Liver (tissue), 9 donors: ENCODE data around the gene ZNF79. TPM values are rescaled to one million over a fixed set of nuclear protein-coding genes. Genes with fewer than 3 reads are reported as not detected.

Source experiments
- DNase-seq: peaks from one replicate; pipeline ENCODE4 v3.0.0-alpha.2; 2017; ENCODE audit warnings: low spot score
- H3K27ac ChIP-seq, 2 donors: one replicate each; pipeline ENCODE4 v1.7.0; 2013; ENCODE audit warnings: inconsistent platforms in 2 of 2, low read length in 2 of 2, control low read depth in 1 of 2, low read depth in 1 of 2, mild to moderate bottlenecking in 1 of 2
- H3K27me3 ChIP-seq, 4 donors: one replicate each; pipeline versions ENCODE4 v1.6.1 to v1.7.0; 2013; ENCODE audit warnings: low read length in 3 of 4, inconsistent platforms in 1 of 4, mild to moderate bottlenecking in 1 of 4, moderate library complexity in 1 of 4; ENCODE audit not compliant: control insufficient read depth in 4 of 4, insufficient read depth in 4 of 4
- H3K36me3 ChIP-seq, 4 donors: one replicate each; pipeline versions ENCODE4 v1.6.1 to v1.7.0; 2013; ENCODE audit warnings: low read length in 3 of 4, mild to moderate bottlenecking in 3 of 4, low read depth in 1 of 4, moderate library complexity in 1 of 4; ENCODE audit not compliant: control insufficient read depth in 4 of 4, insufficient read depth in 3 of 4
- H3K4me1 ChIP-seq, 4 donors: one replicate each; pipeline versions ENCODE4 v1.6.1 to v1.7.0; 2013; ENCODE audit warnings: low read length in 3 of 4, mild to moderate bottlenecking in 3 of 4, moderate library complexity in 1 of 4; ENCODE audit not compliant: control insufficient read depth in 4 of 4, insufficient read depth in 4 of 4
- H3K4me3 ChIP-seq, 3 donors: one replicate each; pipeline versions ENCODE4 v1.6.1 to v1.7.0; 2013; ENCODE audit warnings: low read length in 3 of 3, control low read depth in 1 of 3, low read depth in 1 of 3, mild to moderate bottlenecking in 1 of 3
- H3K9ac ChIP-seq, 2 donors: one replicate each; pipeline ENCODE4 v1.7.0; 2013; ENCODE audit warnings: low read length in 2 of 2, mild to moderate bottlenecking in 2 of 2, moderate library complexity in 2 of 2, control low read depth in 1 of 2, low read depth in 1 of 2
- H3K9me3 ChIP-seq, 4 donors: one replicate each; pipeline versions ENCODE4 v1.6.1 to v1.7.0; 2013; ENCODE audit warnings: low read length in 3 of 4; ENCODE audit not compliant: control insufficient read depth in 4 of 4
- EGR1 ChIP-seq, 2 donors: IDR thresholded peaks; 2 replicates each; pipeline ENCODE4 v1.6.1; 2016 to 2018; ENCODE audit warnings: antibody characterized with exemption in 2 of 2, low read depth in 2 of 2
- FOXA1 ChIP-seq: IDR thresholded peaks from 2 replicates; pipeline ENCODE4 v1.6.1; 2016; ENCODE audit warnings: antibody characterized with exemption
- FOXA2 ChIP-seq: IDR thresholded peaks from 2 replicates; pipeline ENCODE4 v1.6.1; 2016; ENCODE audit warnings: antibody characterized with exemption
- GABPA ChIP-seq, 2 donors: IDR thresholded peaks in 1 of 2; conservative IDR thresholded peaks in 1 of 2; 2 replicates each; pipeline ENCODE4 v1.6.1; 2016; ENCODE audit warnings: antibody characterized with exemption in 2 of 2, mild to moderate bottlenecking in 1 of 2, moderate library complexity in 1 of 2
- HNF4A ChIP-seq, 2 donors: conservative IDR thresholded peaks; 2 replicates each; pipeline ENCODE4 v1.6.1; 2016; ENCODE audit warnings: antibody characterized with exemption in 2 of 2, mild to moderate bottlenecking in 2 of 2
- HNF4G ChIP-seq: IDR thresholded peaks from 2 replicates; pipeline ENCODE4 v1.6.1; 2016; ENCODE audit warnings: antibody characterized with exemption
- JUND ChIP-seq, 2 donors: IDR thresholded peaks; 2 replicates each; pipeline ENCODE4 v1.6.1; 2016; ENCODE audit warnings: antibody characterized with exemption in 2 of 2
- NR2F2 ChIP-seq: IDR thresholded peaks from 2 replicates; pipeline ENCODE4 v1.6.1; 2016; ENCODE audit warnings: antibody characterized with exemption
- RAD21 ChIP-seq, 2 donors: IDR thresholded peaks; 2 replicates each; pipeline ENCODE4 v1.6.1; 2016; ENCODE audit warnings: antibody characterized with exemption in 2 of 2, mild to moderate bottlenecking in 2 of 2
- RXRA ChIP-seq, 2 donors: IDR thresholded peaks; 2 replicates each; pipeline ENCODE4 v1.6.1; 2017 to 2018; ENCODE audit warnings: antibody characterized with exemption in 2 of 2, mild to moderate bottlenecking in 1 of 2
- SP1 ChIP-seq: IDR thresholded peaks from 2 replicates; pipeline ENCODE4 v1.6.1; 2018; ENCODE audit warnings: antibody characterized with exemption, mild to moderate bottlenecking
- TAF1 ChIP-seq: conservative IDR thresholded peaks from 2 replicates; pipeline ENCODE4 v1.6.1; 2016; ENCODE audit warnings: antibody characterized with exemption, mild to moderate bottlenecking
- YY1 ChIP-seq: IDR thresholded peaks from 2 replicates; pipeline ENCODE4 v1.6.1; 2016; ENCODE audit warnings: antibody characterized with exemption, mild to moderate bottlenecking
- WGBS: extraction: QIAGEN DNeasy Blood & Tissue Kit; methylation state at CpG from one replicate; pipeline ENCODE4 v1.1.7; 2013; 5-methylcytosine and 5-hydroxymethylcytosine counted together
- polyA plus RNA-seq, 2 donors: library from polyadenylated mRNA; stranded (reverse) in 1 of 2; unstranded in 1 of 2; fragments of 200-250 nt in 1 of 2; fragments of >200 nt in 1 of 2; fragmentation: Nextera tagmentation in 1 of 2; extraction: Ambion mirVana in 1 of 2; gene quantifications; one replicate each; pipeline versions ENCODE4 v1.2.1 to v1.2.3, GENCODE V29; 2013 to 2015
- total RNA-seq, 2 donors: library from RNA; depleted of rRNA; stranded (reverse); fragments of >200 nt; gene quantifications; one replicate each; pipeline ENCODE4 v1.2.3, GENCODE V29; 2014
- TF ChIP-seq, protein P1 (sequence below): IDR thresholded peaks from 2 replicates; pipeline ENCODE4 v1.6.1; 2016; ENCODE audit warnings: antibody characterized with exemption
- TF ChIP-seq, protein P2 (sequence below): IDR thresholded peaks from 2 replicates; pipeline ENCODE4 v1.6.1; 2016; ENCODE audit warnings: antibody characterized with exemption
- TF ChIP-seq, protein P3 (sequence below): IDR thresholded peaks from 2 replicates; pipeline ENCODE4 v1.6.1; 2016; ENCODE audit warnings: antibody characterized with exemption, mild to moderate bottlenecking
- TF ChIP-seq, protein P4 (sequence below): IDR thresholded peaks from 2 replicates; pipeline ENCODE4 v1.6.1; 2016; ENCODE audit warnings: antibody characterized with exemption
- donor health status: healthy.
- donor health status: healthy.
- donor health status: healthy.
- donor health status: healthy.
- donor health status: healthy.

ZNF79 gene
- total and polyA plus RNA-seq, 4 donors, result 2.2 to 6.9 (median 4.2) TPM

DNA sequence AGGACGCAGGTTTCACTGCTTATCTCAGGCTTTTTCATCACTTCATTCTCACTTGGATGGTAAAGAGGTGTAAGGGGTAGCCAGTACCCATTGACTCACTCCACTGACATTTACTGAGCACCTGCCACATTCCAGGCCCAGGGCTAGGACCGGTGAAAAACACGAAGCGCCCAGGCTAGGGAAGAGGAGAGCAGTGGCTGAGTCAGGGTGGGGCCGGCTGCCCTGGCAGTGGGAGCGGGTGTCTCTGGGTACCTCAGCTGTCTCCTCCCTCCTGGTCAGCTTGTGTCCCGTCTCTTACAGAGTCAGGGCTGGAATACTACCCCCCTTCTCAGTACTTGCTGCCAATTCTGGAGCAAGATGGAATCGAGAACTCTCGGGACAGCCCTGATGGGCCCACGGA, 49.3 kb downstream of the ZNF79 start (continued):
- TF ChIP-seq FOXA1 (no peak), JUND (IDR thresholded peaks at IDR 0.05) (no peak)
- TF ChIP-seq, protein P1, sequence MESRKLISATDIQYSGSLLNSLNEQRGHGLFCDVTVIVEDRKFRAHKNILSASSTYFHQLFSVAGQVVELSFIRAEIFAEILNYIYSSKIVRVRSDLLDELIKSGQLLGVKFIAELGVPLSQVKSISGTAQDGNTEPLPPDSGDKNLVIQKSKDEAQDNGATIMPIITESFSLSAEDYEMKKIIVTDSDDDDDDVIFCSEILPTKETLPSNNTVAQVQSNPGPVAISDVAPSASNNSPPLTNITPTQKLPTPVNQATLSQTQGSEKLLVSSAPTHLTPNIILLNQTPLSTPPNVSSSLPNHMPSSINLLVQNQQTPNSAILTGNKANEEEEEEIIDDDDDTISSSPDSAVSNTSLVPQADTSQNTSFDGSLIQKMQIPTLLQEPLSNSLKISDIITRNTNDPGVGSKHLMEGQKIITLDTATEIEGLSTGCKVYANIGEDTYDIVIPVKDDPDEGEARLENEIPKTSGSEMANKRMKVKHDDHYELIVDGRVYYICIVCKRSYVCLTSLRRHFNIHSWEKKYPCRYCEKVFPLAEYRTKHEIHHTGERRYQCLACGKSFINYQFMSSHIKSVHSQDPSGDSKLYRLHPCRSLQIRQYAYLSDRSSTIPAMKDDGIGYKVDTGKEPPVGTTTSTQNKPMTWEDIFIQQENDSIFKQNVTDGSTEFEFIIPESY, result no peak
- TF ChIP-seq, protein P2, sequence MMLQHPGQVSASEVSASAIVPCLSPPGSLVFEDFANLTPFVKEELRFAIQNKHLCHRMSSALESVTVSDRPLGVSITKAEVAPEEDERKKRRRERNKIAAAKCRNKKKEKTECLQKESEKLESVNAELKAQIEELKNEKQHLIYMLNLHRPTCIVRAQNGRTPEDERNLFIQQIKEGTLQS, result no peak

DNA sequence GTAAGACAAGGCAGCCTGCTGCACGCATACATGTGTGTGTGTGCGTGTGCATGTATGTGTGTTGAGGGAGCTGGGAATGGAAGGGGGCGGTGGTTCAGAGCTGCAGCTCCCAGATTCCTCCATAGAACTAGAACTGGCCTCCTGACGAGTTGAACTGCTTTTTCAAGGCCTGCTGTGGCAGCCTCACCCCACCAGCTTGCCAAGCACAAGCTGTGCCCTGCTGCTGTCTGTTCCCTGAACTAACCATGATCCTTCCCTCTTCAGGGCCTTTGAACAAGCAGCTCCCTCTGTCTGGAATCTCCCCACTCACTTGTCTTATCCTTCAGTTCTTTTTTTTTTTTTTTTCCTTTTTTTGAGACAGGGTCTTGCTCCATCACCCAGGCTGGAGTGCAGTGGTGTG, 49.8 kb downstream of the ZNF79 start:
- peaks cover 4 to 46% (median 21%) of the 10 kb centered on the region in 4 donors for H3K36me3 ChIP-seq
- TF ChIP-seq EGR1 (IDR thresholded peaks at IDR 0.05; ENCODE audit: low read depth in 2 of 2) (no peak), HNF4A (conservative IDR thresholded peaks at IDR 0.05) (no peak), FOXA1 (no peak), RAD21 (IDR thresholded peaks at IDR 0.05) (no peak), TAF1 (no peak), JUND (IDR thresholded peaks at IDR 0.05) (no peak), GABPA (IDR thresholded peaks at IDR 0.05 in 1 of 2, conservative IDR thresholded peaks at IDR 0.05 in 1 of 2) (no peak), RXRA (IDR thresholded peaks at IDR 0.05) (no peak), YY1 (no peak)
- TF ChIP-seq, protein P3, sequence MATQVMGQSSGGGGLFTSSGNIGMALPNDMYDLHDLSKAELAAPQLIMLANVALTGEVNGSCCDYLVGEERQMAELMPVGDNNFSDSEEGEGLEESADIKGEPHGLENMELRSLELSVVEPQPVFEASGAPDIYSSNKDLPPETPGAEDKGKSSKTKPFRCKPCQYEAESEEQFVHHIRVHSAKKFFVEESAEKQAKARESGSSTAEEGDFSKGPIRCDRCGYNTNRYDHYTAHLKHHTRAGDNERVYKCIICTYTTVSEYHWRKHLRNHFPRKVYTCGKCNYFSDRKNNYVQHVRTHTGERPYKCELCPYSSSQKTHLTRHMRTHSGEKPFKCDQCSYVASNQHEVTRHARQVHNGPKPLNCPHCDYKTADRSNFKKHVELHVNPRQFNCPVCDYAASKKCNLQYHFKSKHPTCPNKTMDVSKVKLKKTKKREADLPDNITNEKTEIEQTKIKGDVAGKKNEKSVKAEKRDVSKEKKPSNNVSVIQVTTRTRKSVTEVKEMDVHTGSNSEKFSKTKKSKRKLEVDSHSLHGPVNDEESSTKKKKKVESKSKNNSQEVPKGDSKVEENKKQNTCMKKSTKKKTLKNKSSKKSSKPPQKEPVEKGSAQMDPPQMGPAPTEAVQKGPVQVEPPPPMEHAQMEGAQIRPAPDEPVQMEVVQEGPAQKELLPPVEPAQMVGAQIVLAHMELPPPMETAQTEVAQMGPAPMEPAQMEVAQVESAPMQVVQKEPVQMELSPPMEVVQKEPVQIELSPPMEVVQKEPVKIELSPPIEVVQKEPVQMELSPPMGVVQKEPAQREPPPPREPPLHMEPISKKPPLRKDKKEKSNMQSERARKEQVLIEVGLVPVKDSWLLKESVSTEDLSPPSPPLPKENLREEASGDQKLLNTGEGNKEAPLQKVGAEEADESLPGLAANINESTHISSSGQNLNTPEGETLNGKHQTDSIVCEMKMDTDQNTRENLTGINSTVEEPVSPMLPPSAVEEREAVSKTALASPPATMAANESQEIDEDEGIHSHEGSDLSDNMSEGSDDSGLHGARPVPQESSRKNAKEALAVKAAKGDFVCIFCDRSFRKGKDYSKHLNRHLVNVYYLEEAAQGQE, result no peak
- TF ChIP-seq, protein P4, sequence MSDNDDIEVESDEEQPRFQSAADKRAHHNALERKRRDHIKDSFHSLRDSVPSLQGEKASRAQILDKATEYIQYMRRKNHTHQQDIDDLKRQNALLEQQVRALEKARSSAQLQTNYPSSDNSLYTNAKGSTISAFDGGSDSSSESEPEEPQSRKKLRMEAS, result no peak
- TF ChIP-seq, protein P2, result no peak
- H3K27ac ChIP-seq, result no peak overlapping the region
- no peaks in the 10 kb centered on the region for H3K27me3 ChIP-seq
- no peak overlapping the region for H3K9ac ChIP-seq
- 95% methylated on average over 4 of the region's 4 CpGs for WGBS
- H3K4me1 ChIP-seq, result no peaks in the 10 kb centered on the region
- DNase-seq, result no peak
- H3K4me3 ChIP-seq, result no peak overlapping the region
- no peaks in the 10 kb centered on the region for H3K9me3 ChIP-seq

DNA sequence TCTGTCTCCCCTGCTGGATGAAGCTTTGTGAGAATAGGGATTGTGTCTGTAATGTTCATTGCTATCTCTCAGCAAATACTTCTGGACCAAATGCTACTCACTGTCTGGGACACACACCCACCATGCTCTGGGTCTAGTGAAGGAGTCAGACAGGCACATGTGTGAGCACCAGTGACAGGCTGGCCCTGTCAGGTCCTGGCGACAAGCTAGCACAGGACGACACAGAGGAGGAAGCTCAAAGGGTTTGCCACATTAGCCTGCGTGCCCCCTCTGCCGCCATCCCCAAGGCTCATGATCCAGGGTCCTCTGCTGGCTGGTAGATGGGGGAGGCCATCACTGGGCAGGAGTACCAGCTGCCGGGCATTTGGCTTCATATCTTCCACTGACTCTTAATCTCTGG, 50.4 kb downstream of the ZNF79 start:
- no peak overlapping the region for H3K4me3 ChIP-seq

More for the DNA sequence above, 50.4 kb downstream of the ZNF79 start:
- H3K4me1 ChIP-seq, result no peaks in the 10 kb centered on the region
- H3K36me3 ChIP-seq, result peaks cover 9 to 53% (median 26%) of the 10 kb centered on the region in 4 donors
- H3K9ac ChIP-seq, result no peak overlapping the region
- TF ChIP-seq TAF1 (no peak), RXRA (IDR thresholded peaks at IDR 0.05) (no peak), SP1 (no peak), YY1 (no peak), HNF4A (conservative IDR thresholded peaks at IDR 0.05) (no peak), HNF4G (no peak), FOXA2 (no peak), JUND (IDR thresholded peaks at IDR 0.05) (no peak), FOXA1 (no peak), RAD21 (IDR thresholded peaks at IDR 0.05) (no peak), NR2F2 (no peak), GABPA (IDR thresholded peaks at IDR 0.05 in 1 of 2, conservative IDR thresholded peaks at IDR 0.05 in 1 of 2) (no peak)
- TF ChIP-seq, protein P2, result no peak
- TF ChIP-seq, protein P1, result no peak
- WGBS, result 96% methylated on average over 5 of the region's 5 CpGs
- no peaks in the 10 kb centered on the region for H3K27me3 ChIP-seq
- no peak overlapping the region for H3K27ac ChIP-seq
- no peak for DNase-seq
- H3K9me3 ChIP-seq, result no peaks in the 10 kb centered on the region
